NCI-H510A (cell line): ENCODE data around the gene MOB2.

Experiments used
- DNase-seq: peaks from one replicate; lab custom pipeline; 2025; lab: John Stamatoyannopoulos, UW

Gene MOB2, protein sequence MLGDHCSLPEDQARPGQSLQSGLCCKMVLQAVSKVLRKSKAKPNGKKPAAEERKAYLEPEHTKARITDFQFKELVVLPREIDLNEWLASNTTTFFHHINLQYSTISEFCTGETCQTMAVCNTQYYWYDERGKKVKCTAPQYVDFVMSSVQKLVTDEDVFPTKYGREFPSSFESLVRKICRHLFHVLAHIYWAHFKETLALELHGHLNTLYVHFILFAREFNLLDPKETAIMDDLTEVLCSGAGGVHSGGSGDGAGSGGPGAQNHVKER

GRCh38 chr11:1486054-1486825 lies at the start of gene MOB2:
TSS of gene MOB2 (minus strand) at chr11:1486779. CDS start at chr11:1486556, 223 bp downstream.
- DNase-seq = no peak

- DNase-seq = no peak
Measured at GRCh38 chr11:1534682-1535081, 48.1 kb upstream of the MOB2 start.

DNA sequence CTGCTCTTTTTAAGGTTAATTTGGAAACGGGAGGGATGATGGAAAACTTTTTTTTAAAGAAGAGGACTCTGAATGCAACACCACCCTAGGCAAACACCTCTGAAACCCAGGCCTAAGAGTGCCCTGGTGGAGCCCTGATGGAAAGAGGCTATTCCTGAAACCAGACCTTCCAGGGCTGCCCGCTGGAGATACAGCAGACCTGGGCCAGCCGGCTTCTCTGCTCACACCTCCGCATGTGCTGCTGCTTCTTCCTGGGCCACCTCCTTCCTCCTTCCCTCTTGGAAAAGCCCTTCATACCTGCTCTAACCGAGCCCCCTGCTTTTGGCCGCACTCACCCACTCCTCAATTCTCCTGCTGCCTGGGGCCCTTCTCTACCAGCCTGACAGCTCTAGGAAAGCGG lies 47.6 kb upstream of the MOB2 start:
- DNase-seq = no peak

GRCh38 chr11:1533342-1533725 lies 46.8 kb upstream of the MOB2 start:
- DNase-seq = no peak

- no peak for DNase-seq
Measured at GRCh38 chr11:1532606-1533341, 46.2 kb upstream of the MOB2 start.

DNA sequence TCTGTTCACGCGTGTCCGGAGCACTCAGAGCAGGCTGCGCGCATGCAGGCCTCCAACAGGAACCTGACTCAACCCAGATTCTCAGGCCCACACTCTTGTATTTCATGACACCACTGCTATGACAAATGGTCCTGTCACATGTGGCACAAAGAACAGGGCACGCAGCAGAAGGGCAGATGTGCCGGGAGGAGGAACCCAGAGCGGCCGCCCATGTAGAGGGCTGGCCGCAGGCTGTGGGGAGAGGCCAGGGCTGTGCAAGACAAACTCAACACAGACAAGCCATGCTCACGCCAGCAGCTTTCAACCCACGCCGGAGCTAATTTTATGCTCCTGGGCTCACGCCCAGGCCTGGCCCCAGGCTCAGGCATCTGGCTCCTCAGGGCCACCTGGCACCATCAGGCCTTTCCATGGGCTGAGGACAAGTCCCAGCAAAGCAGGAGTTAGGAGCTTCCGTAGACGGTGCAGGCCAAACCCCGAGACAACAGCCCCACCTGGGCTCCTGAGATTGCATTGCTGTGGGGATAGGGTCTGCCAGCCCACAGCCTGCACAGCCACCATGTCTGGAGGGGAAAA lies 45.5 kb upstream of the MOB2 start:
- no peak for DNase-seq

- no peak for DNase-seq
Measured at GRCh38 chr11:1531449-1532013, 45.0 kb upstream of the MOB2 start.

- no peak for DNase-seq
Measured at GRCh38 chr11:1530686-1531448, 44.3 kb upstream of the MOB2 start.

DNA sequence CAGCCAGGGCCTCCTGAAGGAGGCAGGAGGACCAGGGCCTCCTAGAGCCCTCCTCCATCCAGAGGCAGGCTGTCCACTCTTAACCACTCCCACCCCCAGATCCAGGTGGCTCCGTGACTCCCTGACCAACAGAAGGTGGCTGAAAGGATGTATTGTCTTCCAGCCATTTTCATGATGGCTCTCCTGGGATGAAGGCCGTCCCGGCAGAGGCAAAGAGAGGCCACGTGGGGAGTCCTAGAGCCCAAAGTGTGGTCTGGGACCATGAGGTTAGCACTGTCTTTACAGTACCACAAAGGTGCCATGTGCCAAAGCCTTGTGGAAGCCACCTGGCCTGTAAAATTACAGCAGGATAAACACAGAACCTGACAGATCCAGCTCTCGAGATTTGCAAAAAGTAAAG lies 43.2 kb upstream of the MOB2 start:
- DNase-seq = no peak

DNA sequence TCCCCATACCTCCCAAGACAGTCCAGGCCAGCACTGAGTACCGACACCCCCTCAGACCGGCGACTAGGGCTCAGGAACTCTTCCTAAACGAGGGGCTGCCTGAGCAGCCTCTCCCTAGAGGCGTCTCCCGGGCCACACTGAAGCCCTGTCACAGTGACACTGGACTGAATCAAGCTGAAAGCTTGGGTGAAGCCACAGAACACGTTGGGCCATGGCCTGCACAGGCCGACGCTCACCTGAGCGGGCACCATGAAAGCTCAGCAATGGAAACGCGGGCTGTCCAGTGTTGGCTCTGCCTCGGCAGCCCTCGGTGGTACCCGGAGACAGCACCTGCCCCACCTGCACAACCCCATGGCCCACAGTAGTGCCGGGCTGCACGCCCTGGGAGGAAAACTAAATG lies 42.7 kb upstream of the MOB2 start:
- DNase-seq = no peak

DNA sequence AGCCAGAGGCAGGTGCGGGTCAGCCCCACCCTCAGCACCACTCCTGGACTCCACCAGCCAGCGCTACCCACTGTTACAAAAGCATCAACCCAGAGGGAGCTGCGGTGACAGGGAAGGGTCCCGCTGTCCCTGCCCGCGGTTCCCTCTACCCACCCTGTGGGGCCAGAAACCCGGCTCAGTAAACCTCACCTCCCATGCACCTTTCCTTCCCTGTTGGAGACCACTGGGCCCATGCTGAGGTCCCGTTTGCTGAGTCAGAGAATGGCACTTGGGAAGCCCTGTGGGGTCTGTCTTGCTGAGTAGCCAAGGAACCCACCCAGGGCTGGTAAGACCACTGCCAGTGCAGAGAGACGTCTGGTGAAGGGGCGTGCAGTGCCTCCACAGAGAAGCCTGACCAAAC lies 42.1 kb upstream of the MOB2 start:
- no peak for DNase-seq

DNA sequence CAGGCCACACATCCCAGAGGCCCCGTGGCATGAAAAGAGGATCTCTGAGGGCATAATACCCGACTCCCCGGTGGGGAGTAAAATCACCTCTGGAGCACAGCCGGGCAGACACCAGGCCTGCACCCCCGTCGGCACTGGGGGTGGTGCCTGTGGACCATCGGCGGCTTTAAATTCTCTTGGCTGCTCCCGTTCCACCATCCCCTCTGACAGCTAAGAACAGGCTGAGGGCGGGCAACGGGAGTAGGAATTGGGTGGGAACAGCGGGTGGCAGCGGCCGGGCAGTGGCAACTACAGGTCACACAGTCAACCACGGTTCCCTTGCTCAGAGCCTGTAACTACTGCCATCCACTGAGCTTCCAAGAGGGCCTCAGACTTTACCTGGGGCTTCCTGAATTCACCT lies 40.2 kb upstream of the MOB2 start:
- no peak for DNase-seq

- DNase-seq = no peak
Measured at GRCh38 chr11:1523779-1524178, 37.2 kb upstream of the MOB2 start.

DNA sequence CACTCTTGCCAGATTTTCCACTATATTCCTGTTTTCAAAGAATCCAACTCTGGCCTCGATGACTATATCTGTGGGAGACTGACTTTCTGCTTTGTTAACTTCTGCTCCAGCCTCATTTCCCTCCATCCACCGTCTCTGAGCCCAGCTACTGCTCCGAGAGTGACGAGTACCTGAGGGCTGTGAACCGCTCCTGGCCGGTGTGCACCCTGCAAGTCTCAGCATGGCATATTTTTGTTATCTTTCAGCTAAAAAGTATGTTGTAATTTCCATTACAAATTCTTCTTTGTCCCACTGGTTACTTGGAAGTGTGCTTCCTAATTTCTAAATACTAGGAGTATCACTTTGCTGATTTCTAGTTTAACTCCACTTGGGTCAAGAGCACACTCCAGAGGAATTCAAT lies 36.5 kb upstream of the MOB2 start:
- DNase-seq = no peak

DNA sequence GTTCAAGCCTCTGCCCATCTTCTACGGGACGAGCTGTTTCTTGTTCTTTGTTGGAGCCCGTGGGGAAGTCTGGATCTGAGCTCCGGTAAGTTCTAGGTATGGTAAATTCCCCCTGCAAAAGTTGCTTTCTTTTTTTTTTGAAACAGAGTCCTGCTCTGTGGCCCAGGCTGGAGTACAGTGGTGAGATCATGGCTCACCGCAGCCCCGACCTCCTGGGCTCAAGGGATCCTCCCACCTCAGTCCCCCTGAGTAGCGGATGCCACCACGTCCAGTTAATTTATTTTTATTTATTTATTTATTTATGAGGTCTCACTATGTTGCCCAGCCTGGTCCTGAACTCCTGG lies 35.5 kb upstream of the MOB2 start:
- DNase-seq = no peak

DNA sequence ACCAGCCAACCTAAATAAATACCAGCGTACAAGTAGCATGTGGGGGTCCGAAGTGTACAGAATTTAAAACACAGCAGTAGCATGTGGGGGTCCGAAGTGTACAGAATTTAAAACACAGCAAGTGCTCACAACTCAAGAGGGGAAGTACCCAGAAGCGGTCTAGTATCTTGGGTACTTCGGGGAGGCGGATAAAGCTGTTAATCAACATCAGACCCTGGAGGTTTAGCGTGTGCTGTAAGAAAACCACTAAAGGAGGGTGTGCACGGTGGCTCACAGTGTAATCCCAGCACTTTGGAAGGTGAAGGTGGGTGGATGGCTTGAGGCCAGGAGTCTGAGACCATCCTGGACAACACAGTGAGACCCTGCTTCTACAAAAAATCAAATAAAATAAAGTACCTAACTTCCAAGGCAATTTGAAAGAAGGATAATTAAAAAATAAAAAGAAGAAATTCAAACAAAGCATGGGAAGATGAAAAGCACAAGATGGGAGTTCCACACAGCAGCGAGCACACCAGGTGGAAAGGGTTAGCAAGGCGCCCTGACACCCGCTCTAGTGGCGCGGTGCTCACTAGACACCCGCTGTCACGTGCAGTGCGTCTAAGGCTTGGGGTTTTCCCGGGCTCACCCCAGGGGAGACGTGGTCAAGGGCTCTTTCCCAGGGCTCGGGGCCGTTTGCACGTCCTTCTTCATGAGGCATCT lies 35.0 kb upstream of the MOB2 start:
- DNase-seq = no peak

GRCh38 chr11:1520663-1521267 lies 34.2 kb upstream of the MOB2 start:
- no peak for DNase-seq

GRCh38 chr11:1520209-1520662 lies 33.7 kb upstream of the MOB2 start:
- no peak for DNase-seq

DNA sequence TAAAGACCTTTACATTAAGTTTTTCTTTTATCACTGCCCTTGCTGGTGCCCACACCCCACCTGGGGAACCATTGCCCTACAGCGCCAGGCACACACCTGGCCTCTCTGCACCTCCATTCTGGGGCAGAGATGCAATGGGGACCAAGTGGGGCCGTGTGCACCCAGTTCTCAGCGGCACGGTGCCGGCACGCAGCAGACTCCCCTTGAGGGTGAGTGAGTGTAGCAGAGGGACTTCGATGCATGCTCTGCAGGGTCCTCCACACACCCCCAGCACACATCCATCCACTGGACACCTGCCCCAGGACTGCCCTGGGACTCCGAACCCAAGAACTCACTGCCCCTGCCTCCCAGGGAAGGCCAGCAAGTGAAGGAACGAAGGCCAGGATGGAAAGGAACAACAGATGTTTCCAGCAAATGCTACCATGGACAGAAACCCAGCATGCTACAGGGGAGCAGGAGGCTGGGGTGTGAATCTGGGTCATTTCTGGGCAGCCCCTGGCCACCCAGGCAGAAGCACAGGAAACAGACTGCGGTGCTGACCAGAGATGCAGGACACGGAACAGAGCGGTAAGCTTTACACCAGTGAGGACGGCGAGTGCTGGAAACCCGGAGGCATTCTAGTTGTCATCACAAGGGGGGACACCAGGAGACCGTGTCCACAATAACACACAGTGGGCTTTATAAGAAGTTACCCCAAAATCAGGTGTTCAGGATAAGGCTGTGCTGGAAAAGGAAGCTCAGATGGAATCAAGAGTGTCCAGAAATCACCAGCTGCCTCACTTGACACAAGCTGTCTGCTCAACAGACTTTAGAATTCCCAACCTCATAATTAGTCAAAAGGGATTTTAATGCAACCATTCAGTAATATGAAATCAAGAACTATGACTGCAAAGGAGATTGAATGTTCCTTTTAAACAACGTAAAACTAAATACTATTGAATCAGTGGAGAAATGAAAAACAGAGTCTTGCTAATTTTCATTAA lies 32.7 kb upstream of the MOB2 start:
- DNase-seq = no peak
